Trophoblast cell (in vitro differentiated cells and primary cell): Measurements from ENCODE around the gene SLC12A8.

Experiments used
- DNase-seq, 2 donors: peaks; one replicate each; pipeline ENCODE4 v3.0.0-alpha.2; 2016
- H2AFZ ChIP-seq: 2 replicates; pipeline ENCODE4 v1.6.1; 2013; ENCODE audit warnings: low read length, moderate library complexity, mild to moderate bottlenecking; ENCODE audit not compliant: insufficient read depth, poor library complexity
- H2AK5ac ChIP-seq: 2 replicates; pipeline ENCODE4 v1.6.1; 2013; ENCODE audit warnings: mild to moderate bottlenecking, low read length
- H2BK120ac ChIP-seq: 2 replicates; pipeline ENCODE4 v1.6.1; 2013; ENCODE audit warnings: low read length, mild to moderate bottlenecking, moderate library complexity; ENCODE audit not compliant: insufficient read depth, poor library complexity
- H2BK12ac ChIP-seq: 2 replicates; pipeline ENCODE4 v1.6.1; 2013; ENCODE audit warnings: mild to moderate bottlenecking, low read length, moderate library complexity
- H2BK5ac ChIP-seq: 2 replicates; pipeline ENCODE4 v1.6.1; 2013; ENCODE audit warnings: low read length, low read depth, moderate library complexity, mild to moderate bottlenecking; ENCODE audit not compliant: poor library complexity
- H3K14ac ChIP-seq: 2 replicates; pipeline ENCODE4 v1.6.1; 2013; ENCODE audit warnings: mild to moderate bottlenecking, low read length
- H3K18ac ChIP-seq: 2 replicates; pipeline ENCODE4 v1.6.1; 2013; ENCODE audit warnings: mild to moderate bottlenecking, low read length
- H3K23ac ChIP-seq: 2 replicates; pipeline ENCODE4 v1.6.1; 2013; ENCODE audit warnings: low read length
- H3K27ac ChIP-seq: 2 replicates; pipeline ENCODE4 v1.5.1; 2013; ENCODE audit warnings: low read depth, mild to moderate bottlenecking, inconsistent platforms, low read length, moderate library complexity
- H3K27me3 ChIP-seq: 2 replicates; pipeline ENCODE4 v1.6.1; 2013; ENCODE audit warnings: inconsistent platforms, mild to moderate bottlenecking, low read length, moderate library complexity; ENCODE audit not compliant: insufficient read depth
- H3K36me3 ChIP-seq, 2 experiments: 1 replicate in 1 of 2; 2 replicates in 1 of 2; pipeline ENCODE4 v1.6.1; 2013; ENCODE audit warnings: low read length in 2 of 2, mild to moderate bottlenecking in 2 of 2, moderate library complexity in 1 of 2; ENCODE audit not compliant: insufficient read depth in 2 of 2, control insufficient read depth in 1 of 2
- H3K4ac ChIP-seq: 2 replicates; pipeline ENCODE4 v1.6.1; 2013; ENCODE audit warnings: low read depth, mild to moderate bottlenecking, low read length, moderate library complexity
- H3K4me1 ChIP-seq, 2 experiments: 1 replicate in 1 of 2; 2 replicates in 1 of 2; pipeline ENCODE4 v1.6.1; 2013; ENCODE audit warnings: low read length in 2 of 2, mild to moderate bottlenecking in 2 of 2, moderate library complexity in 1 of 2; ENCODE audit not compliant: insufficient read depth in 2 of 2, control insufficient read depth in 1 of 2
- H3K4me2 ChIP-seq: 2 replicates; pipeline ENCODE4 v1.6.1; 2013; ENCODE audit warnings: inconsistent platforms, mild to moderate bottlenecking, low read length, moderate library complexity
- H3K4me3 ChIP-seq: 2 replicates; pipeline ENCODE4 v1.5.1; 2013; ENCODE audit warnings: mild to moderate bottlenecking, low read depth, low read length, inconsistent platforms
- H3K79me1 ChIP-seq: one replicate; pipeline ENCODE4 v1.6.1; 2013; ENCODE audit warnings: low read length
- H3K79me2 ChIP-seq: 2 replicates; pipeline ENCODE4 v1.6.1; 2013; ENCODE audit warnings: low read length, mild to moderate bottlenecking; ENCODE audit not compliant: control insufficient read depth, insufficient read depth, poor library complexity
- H3K9ac ChIP-seq: 2 replicates; pipeline ENCODE4 v1.6.1; 2013; ENCODE audit warnings: mild to moderate bottlenecking, low read length
- H3K9me3 ChIP-seq: 2 replicates; pipeline ENCODE4 v1.6.1; 2013; ENCODE audit warnings: low read depth, mild to moderate bottlenecking, control low read depth, inconsistent platforms, low read length; ENCODE audit not compliant: insufficient read depth
- H4K12ac ChIP-seq: 2 replicates; pipeline ENCODE4 v1.6.1; 2013; ENCODE audit warnings: low read depth, mild to moderate bottlenecking, low read length, moderate library complexity
- H4K8ac ChIP-seq: 2 replicates; pipeline ENCODE4 v1.6.1; 2013; ENCODE audit warnings: low read depth, mild to moderate bottlenecking, low read length, moderate library complexity
- H4K91ac ChIP-seq: one replicate; pipeline ENCODE4 v1.6.1; 2013; ENCODE audit warnings: low read depth, mild to moderate bottlenecking, low read length, moderate library complexity
- WGBS: extraction: QIAGEN DNeasy Blood & Tissue Kit; methylation state at CpG from one replicate; pipeline ENCODE4 v1.1.7; 2013; ENCODE audit warnings: missing lambda C conversion rate; ENCODE audit not compliant: insufficient read length, insufficient coverage; ENCODE audit errors: extremely low coverage; 5-methylcytosine and 5-hydroxymethylcytosine counted together

SLC12A8 gene

DNA sequence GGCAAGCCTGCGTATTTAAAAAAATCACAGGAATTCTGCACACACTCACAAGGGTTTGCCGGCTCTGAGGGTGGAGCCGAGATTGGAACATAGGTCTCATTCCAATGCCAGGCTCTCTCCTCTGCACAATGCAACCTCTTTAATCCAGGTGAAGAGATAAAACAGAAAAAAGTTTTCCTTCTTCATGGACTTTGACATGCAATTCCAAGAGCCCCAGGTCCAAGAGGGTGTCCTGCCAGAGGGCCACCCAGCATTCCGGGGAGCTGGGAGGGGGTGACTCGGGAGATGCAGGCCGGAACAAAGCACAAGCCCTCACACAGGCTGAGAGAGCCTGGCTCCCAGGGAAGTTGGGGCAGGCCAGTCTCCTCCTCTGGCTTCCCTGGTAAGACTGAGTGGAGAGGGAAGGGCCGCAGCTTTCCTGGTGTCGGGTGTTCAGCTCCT lies 6.7 kb upstream of the SLC12A8 start:
- Histone ChIP-seq H3K4ac (no peak overlapping the region), H2AK5ac (no peak overlapping the region), H3K9ac (no peak overlapping the region), H3K9me3 (no peaks in the 10 kb centered on the region), H3K18ac (no peak overlapping the region), H4K8ac (no peak overlapping the region), H3K27me3 (no peaks in the 10 kb centered on the region), H3K23ac (no peak overlapping the region), H4K12ac (no peak overlapping the region), H3K79me2 (no peaks in the 10 kb centered on the region), H3K4me1 (peaks cover 5 to 9% of the 10 kb centered on the region in 2 experiments), H2BK12ac (no peak overlapping the region), H3K36me3 (no peaks in the 10 kb centered on the region), H4K91ac (no peak overlapping the region), H3K4me3 (no peak overlapping the region), H3K27ac (no peak overlapping the region), H3K14ac (no peak overlapping the region), H2AFZ (no peak overlapping the region), H3K79me1 (no peaks in the 10 kb centered on the region), H2BK5ac (no peak overlapping the region), H3K4me2 (no peak overlapping the region), H2BK120ac (no peak overlapping the region)
- WGBS, result no CpG with 5 or more reads among the region's 8 CpGs
- peak; percentile 67 to 82 for DNase-seq

DNA sequence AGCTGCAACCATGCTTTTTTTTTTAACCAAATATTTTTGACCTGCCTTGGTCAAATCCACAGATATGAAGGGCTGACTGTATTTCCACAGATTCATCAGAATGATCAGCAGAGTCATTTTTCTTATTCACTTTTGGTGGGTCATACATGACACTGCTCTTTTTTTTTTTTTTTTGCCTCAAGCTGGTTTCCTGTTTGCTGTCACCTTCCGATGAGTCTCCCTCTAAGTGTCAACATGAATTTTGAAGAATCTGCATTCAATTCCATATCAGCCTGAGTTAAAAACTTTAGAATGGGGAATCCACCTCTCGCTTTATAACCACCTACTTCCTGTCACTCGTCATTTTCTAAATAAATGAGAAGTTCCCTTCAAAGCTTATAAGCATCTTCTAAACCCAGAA lies 2.2 kb upstream of the SLC12A8 start:
- Histone ChIP-seq H3K79me2 (peaks cover 5% of the 10 kb centered on the region), H4K91ac (no peak overlapping the region), H2BK120ac (no peak overlapping the region), H3K4ac (no peak overlapping the region), H3K27me3 (no peaks in the 10 kb centered on the region), H4K8ac (no peak overlapping the region), H2AFZ (no peak overlapping the region), H3K27ac (no peak overlapping the region), H3K9ac (no peak overlapping the region), H3K4me1 (peaks cover 15 to 24% of the 10 kb centered on the region in 2 experiments), H3K36me3 (no peaks in the 10 kb centered on the region), H3K4me2 (no peak overlapping the region), H2BK12ac (no peak overlapping the region), H2BK5ac (no peak overlapping the region), H2AK5ac (no peak overlapping the region), H3K9me3 (no peaks in the 10 kb centered on the region), H3K18ac (no peak overlapping the region), H3K14ac (no peak overlapping the region), H3K79me1 (peaks cover 10% of the 10 kb centered on the region), H3K4me3 (no peak overlapping the region), H4K12ac (no peak overlapping the region), H3K23ac (no peak overlapping the region)
- peak in 1 of 2 donors; percentile 44 for DNase-seq
- no CpG with 5 or more reads among the region's 3 CpGs for WGBS

DNA sequence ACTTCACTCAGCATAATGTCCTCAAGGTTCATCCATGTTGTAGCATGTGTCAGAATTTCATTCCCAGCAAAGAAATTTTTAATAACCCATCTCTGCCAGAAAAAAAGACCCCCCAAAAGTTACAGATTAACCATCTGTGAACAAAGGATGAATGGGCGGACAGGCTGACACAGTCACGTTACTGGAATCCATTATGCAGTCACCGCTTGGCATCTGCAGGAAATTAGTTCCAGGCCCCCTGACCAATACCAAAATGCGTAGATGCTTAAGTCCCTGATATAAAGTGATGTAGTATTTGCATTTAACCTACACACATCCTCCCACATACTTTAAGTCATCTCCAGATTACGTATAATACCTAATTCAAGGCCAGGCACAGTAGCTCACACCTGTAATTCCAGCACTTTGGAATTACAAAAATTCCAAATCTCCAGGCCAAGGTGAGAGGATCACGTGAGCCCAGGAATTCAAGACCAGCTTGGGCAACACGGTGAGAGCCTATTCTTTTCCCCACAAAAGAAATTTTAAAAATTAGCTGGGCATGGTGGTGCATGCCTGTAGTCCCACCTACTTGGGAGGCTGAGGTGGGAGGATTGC lies 1.5 kb upstream of the SLC12A8 start:
- no peak overlapping the region for H4K8ac ChIP-seq
- peaks cover 10% of the 10 kb centered on the region for H3K79me1 ChIP-seq
- no peak overlapping the region for H3K18ac ChIP-seq
- H3K4me3 ChIP-seq, result no peak overlapping the region
- H3K79me2 ChIP-seq, result peaks cover 5% of the 10 kb centered on the region
- H2BK120ac ChIP-seq, result no peak overlapping the region
- H3K9me3 ChIP-seq, result no peaks in the 10 kb centered on the region
- no peaks in the 10 kb centered on the region for H3K36me3 ChIP-seq
- H3K4ac ChIP-seq, result no peak overlapping the region
- H3K4me1 ChIP-seq, result peaks cover 10 to 19% of the 10 kb centered on the region in 2 experiments
- H3K23ac ChIP-seq, result no peak overlapping the region
- no peak overlapping the region for H4K91ac ChIP-seq
- no peak overlapping the region for H2AFZ ChIP-seq
- DNase-seq, result peak; percentile 66 to 94
- H4K12ac ChIP-seq, result no peak overlapping the region
- no peak overlapping the region for H2BK5ac ChIP-seq
- H3K9ac ChIP-seq, result no peak overlapping the region
- no peak overlapping the region for H3K4me2 ChIP-seq
- no peak overlapping the region for H3K14ac ChIP-seq
- H3K27ac ChIP-seq, result no peak overlapping the region
- H3K27me3 ChIP-seq, result no peaks in the 10 kb centered on the region
- WGBS, result no CpG with 5 or more reads among the region's 7 CpGs
- no peak overlapping the region for H2BK12ac ChIP-seq
- no peak overlapping the region for H2AK5ac ChIP-seq

DNA sequence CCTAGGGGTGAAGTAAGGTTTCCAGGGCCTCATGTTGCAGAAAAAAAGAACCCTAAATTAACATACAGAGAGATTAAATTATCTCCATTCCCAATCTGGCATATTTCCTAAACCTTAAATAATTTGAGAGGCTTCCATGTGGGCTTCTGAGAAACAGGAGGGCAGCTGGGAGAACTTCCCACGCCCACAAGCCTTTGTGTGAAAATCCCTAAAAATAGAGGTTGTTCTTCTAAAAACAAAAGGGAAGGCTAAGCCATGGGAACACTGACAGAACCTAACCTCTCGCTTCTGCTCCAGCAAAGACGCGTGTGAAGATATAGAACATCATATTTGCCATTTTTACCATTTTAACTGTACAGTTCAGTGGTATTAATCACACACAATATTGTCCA lies 812 bp upstream of the SLC12A8 start:
- no peaks in the 10 kb centered on the region for H3K9me3 ChIP-seq
- WGBS, result no CpG with 5 or more reads among the region's 4 CpGs
- no peaks in the 10 kb centered on the region for H3K36me3 ChIP-seq
- no peak overlapping the region for H4K12ac ChIP-seq
- H3K4ac ChIP-seq, result no peak overlapping the region
- H3K4me3 ChIP-seq, result no peak overlapping the region
- H2AFZ ChIP-seq, result no peak overlapping the region
- no peak overlapping the region for H3K18ac ChIP-seq
- H3K27ac ChIP-seq, result no peak overlapping the region
- H4K91ac ChIP-seq, result peak overlapping the region; percentile 94
- peaks cover 10% of the 10 kb centered on the region for H3K79me1 ChIP-seq
- H3K4me2 ChIP-seq, result no peak overlapping the region
- H2AK5ac ChIP-seq, result no peak overlapping the region
- peaks cover 10 to 19% of the 10 kb centered on the region in 2 experiments for H3K4me1 ChIP-seq
- no peaks in the 10 kb centered on the region for H3K27me3 ChIP-seq
- H3K79me2 ChIP-seq, result peaks cover 5% of the 10 kb centered on the region
- H4K8ac ChIP-seq, result no peak overlapping the region
- H3K14ac ChIP-seq, result no peak overlapping the region
- H2BK5ac ChIP-seq, result no peak overlapping the region
- DNase-seq, result peak; percentile 25 to 66
- peak overlapping the region; percentile 13 for H2BK120ac ChIP-seq
- H3K23ac ChIP-seq, result no peak overlapping the region
- no peak overlapping the region for H3K9ac ChIP-seq
- H2BK12ac ChIP-seq, result peak overlapping the region; percentile 25
